ENCODE results near the gene MYRIP. TPM values are rescaled to one million over a fixed set of nuclear protein-coding genes. Genes with fewer than 3 reads are reported as not detected.

The MYRIP gene
- total and polyA plus RNA-seq, 12 donors = 0.45 to 2.7 (median 1.3) TPM

GRCh38 chr3:40181182-40181581 is 371.8 kb downstream of the MYRIP start:
- Histone ChIP-seq H3K9me3 (no peaks in the 10 kb centered on the region), H3K36me3 (no peaks in the 10 kb centered on the region), H3K4me1 (peaks cover 0 to 6% (median 0%) of the 10 kb centered on the region in 9 donors), H3K4me3 (no peak overlapping the region), H3K27me3 (no peaks in the 10 kb centered on the region), H3K27ac (no peak overlapping the region)
- ATAC-seq (no peak), DNase-seq (no peak)
- 96 to 98% methylated on average over 3 of the region's 3 CpGs for WGBS, 2 donors
- intact Hi-C loops (cut with DNase I) = loop anchor here in 5 of 10 donors (2.0 to 10.0 kb wide), 6 partner anchors 454 to 640 kb away; no protein-coding TSS in a partner anchor
- TF ChIP-seq CTCF (IDR thresholded peaks at IDR 0.05) = no peak

- H3K4me1 ChIP-seq = peaks cover 0 to 20% (median 4%) of the 10 kb centered on the region in 9 donors
- H3K27ac ChIP-seq = no peak overlapping the region
- H3K36me3 ChIP-seq = no peaks in the 10 kb centered on the region
- ATAC-seq (no peak), DNase-seq (no peak)
- 79 to 86% methylated on average over 10 of the region's 10 CpGs for WGBS, 2 donors
- intact Hi-C loops (cut with DNase I) = loop anchor here in 1 of 10 donors (10.0 kb wide), 1 partner anchor 640 kb away; no protein-coding TSS in a partner anchor
- H3K9me3 ChIP-seq = no peaks in the 10 kb centered on the region
- no peak overlapping the region for H3K4me3 ChIP-seq
- no peaks in the 10 kb centered on the region for H3K27me3 ChIP-seq
- TF ChIP-seq CTCF (IDR thresholded peaks at IDR 0.05) = no peak
These were observed 375.8 kb downstream of the MYRIP start for GRCh38 chr3:40185029-40185695.

DNA sequence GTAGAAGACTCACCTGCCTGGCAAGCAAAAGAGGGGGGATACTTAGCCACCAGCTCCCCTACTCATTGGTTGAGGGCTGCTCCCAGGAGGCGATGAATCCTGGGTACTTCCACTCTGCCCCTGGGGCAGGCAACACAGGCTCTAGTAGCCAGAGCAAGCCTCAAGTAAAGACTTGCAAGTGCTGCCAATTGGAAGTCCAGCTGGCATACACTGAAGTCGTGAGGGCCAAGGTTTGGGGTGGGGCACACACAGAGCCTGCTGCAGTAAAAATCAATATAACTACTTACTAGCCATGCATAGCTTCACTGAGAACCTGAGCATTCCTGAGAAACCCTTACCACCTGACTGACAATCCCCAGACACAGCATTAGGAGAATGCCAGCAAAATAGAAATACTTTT is 377.1 kb downstream of the MYRIP start:
- ATAC-seq (no peak), DNase-seq (no peak)
- Histone ChIP-seq H3K27me3 (no peaks in the 10 kb centered on the region), H3K27ac (no peak overlapping the region), H3K9me3 (no peaks in the 10 kb centered on the region), H3K4me3 (no peak overlapping the region), H3K36me3 (no peaks in the 10 kb centered on the region), H3K4me1 (peaks cover 0 to 20% (median 4%) of the 10 kb centered on the region in 9 donors)
- 69 to 80% methylated on average over 2 of the region's 2 CpGs for WGBS, 2 donors
- intact Hi-C loops (cut with DNase I) = loop anchor here in 1 of 10 donors (10.0 kb wide), 1 partner anchor 642 kb away; no protein-coding TSS in a partner anchor
- no peak for TF ChIP-seq CTCF (IDR thresholded peaks at IDR 0.05)

GRCh38 chr3:40187945-40188344 is 378.5 kb downstream of the MYRIP start:
- peaks cover 0 to 21% (median 9%) of the 10 kb centered on the region in 9 donors for H3K4me1 ChIP-seq
- H3K27ac ChIP-seq = no peak overlapping the region
- H3K36me3 ChIP-seq = no peaks in the 10 kb centered on the region
- ATAC-seq (peak in 4 of 8 donors; percentile 7 to 40 (median 24)), DNase-seq (no peak)
- no peak overlapping the region for H3K4me3 ChIP-seq
- no peaks in the 10 kb centered on the region for H3K27me3 ChIP-seq
- H3K9me3 ChIP-seq = no peaks in the 10 kb centered on the region
- intact Hi-C loops (cut with DNase I) = loop anchor here in 1 of 10 donors (10.0 kb wide), 1 partner anchor 643 kb away; no protein-coding TSS in a partner anchor
- WGBS, 2 donors = 21 to 24% methylated on average over 3 of the region's 3 CpGs
- TF ChIP-seq CTCF (IDR thresholded peaks at IDR 0.05) = no peak

All from heart right ventricle (tissue), 16 donors.